CD14-positive monocyte (primary cell): Measurements from ENCODE around the gene RPL9. TPM values are rescaled to one million over a fixed set of nuclear protein-coding genes. Genes with fewer than 3 reads are reported as not detected.

Experiments used
- DNase-seq, 3 donors: peaks; one replicate each; pipeline ENCODE4 v3.0.0-alpha.2; 2011 to 2022
- H2AFZ ChIP-seq: 2 replicates; pipeline ENCODE4 v1.6.0; 2012; ENCODE audit warnings: mild to moderate bottlenecking, low read depth, low read length, inconsistent platforms; ENCODE audit not compliant: insufficient read depth, poor library complexity, severe bottlenecking
- H3K27ac ChIP-seq, 2 donors: 1 replicate in 1 of 2; 2 replicates in 1 of 2; pipeline ENCODE4 v1.5.1; 2012 to 2013; ENCODE audit warnings: low read length in 2 of 2, control low read depth in 1 of 2, inconsistent platforms in 1 of 2, low read depth in 1 of 2, mild to moderate bottlenecking in 1 of 2
- H3K27me3 ChIP-seq, 2 donors: one replicate each; pipeline versions ENCODE4 v1.6.0 to v1.6.1; 2011 to 2013; ENCODE audit warnings: low read length in 2 of 2; ENCODE audit not compliant: control insufficient read depth in 2 of 2, insufficient read depth in 2 of 2
- H3K36me3 ChIP-seq, 2 donors: replicated peaks in 1 of 2; 1 replicate in 1 of 2; 2 replicates in 1 of 2; pipeline versions ENCODE4 v1.5.1 to v1.6.1; 2012 to 2013; ENCODE audit warnings: low read length in 2 of 2, control low read depth in 1 of 2, inconsistent platforms in 1 of 2, mild to moderate bottlenecking in 1 of 2; ENCODE audit not compliant: insufficient read depth in 2 of 2, control insufficient read depth in 1 of 2
- H3K4me1 ChIP-seq, 2 donors: 1 replicate in 1 of 2; 2 replicates in 1 of 2; pipeline versions ENCODE4 v1.5.1 to v1.6.1; 2012 to 2013; ENCODE audit warnings: low read length in 2 of 2, control low read depth in 1 of 2, inconsistent platforms in 1 of 2, mild to moderate bottlenecking in 1 of 2, moderate library complexity in 1 of 2; ENCODE audit not compliant: insufficient read depth in 2 of 2, control insufficient read depth in 1 of 2
- H3K4me2 ChIP-seq: replicated peaks from 2 replicates; pipeline ENCODE3; 2012; ENCODE audit warnings: low read length, moderate library complexity, mild to moderate bottlenecking; ENCODE audit not compliant: poor library complexity, severe bottlenecking; ENCODE audit errors: extremely low read depth
- H3K4me3 ChIP-seq, 3 experiments: fragments of 200-600 bp in 1 of 3; sonication (generic) in 1 of 3; replicated peaks in 1 of 3; 1 replicate in 2 of 3; 2 replicates in 1 of 3; pipeline ENCODE4 v1.5.1; 2011 to 2013; ENCODE audit warnings: low read length in 3 of 3, mild to moderate bottlenecking in 3 of 3, control low read depth in 2 of 3, low read depth in 2 of 3, inconsistent platforms in 1 of 3, moderate library complexity in 1 of 3
- H3K79me2 ChIP-seq: 2 replicates; pipeline ENCODE4 v1.6.0; 2012; ENCODE audit warnings: mild to moderate bottlenecking, control low read depth, inconsistent platforms, low read length, moderate library complexity; ENCODE audit not compliant: insufficient read depth
- H3K9ac ChIP-seq: 2 replicates; pipeline ENCODE4 v1.6.0; 2017; ENCODE audit warnings: low read length, mild to moderate bottlenecking; ENCODE audit not compliant: insufficient read depth, poor library complexity, severe bottlenecking
- H3K9me3 ChIP-seq, 2 donors: replicated peaks in 1 of 2; 1 replicate in 1 of 2; 2 replicates in 1 of 2; pipeline versions ENCODE4 v1.5.1 to v1.6.1; 2012 to 2013; ENCODE audit warnings: low read length in 2 of 2, control low read depth in 1 of 2; ENCODE audit not compliant: control insufficient read depth in 1 of 2, insufficient read depth in 1 of 2
- H4K20me1 ChIP-seq: 2 replicates; pipeline ENCODE4 v1.6.0; 2012; ENCODE audit warnings: mild to moderate bottlenecking, low read length, control low read depth, moderate library complexity; ENCODE audit not compliant: insufficient read depth
- H3K27ac Mint-ChIP-seq, 7 donors: one replicate each; pipeline ENCODE4 v1.8.0; 2020; ENCODE audit warnings: mild to moderate bottlenecking in 7 of 7, mixed read lengths in 7 of 7, moderate library complexity in 6 of 7, inconsistent platforms in 2 of 7
- H3K27me3 Mint-ChIP-seq, 3 donors: one replicate each; pipeline ENCODE4 v1.8.0; 2021 to 2022; ENCODE audit warnings: low read depth in 3 of 3, mild to moderate bottlenecking in 3 of 3, mixed read lengths in 3 of 3, moderate library complexity in 3 of 3, inconsistent platforms in 1 of 3
- H3K36me3 Mint-ChIP-seq, 2 donors: one replicate each; pipeline ENCODE4 v1.8.0; 2020; ENCODE audit warnings: mixed read lengths in 2 of 2, inconsistent platforms in 1 of 2, mild to moderate bottlenecking in 1 of 2
- H3K4me1 Mint-ChIP-seq: one replicate; pipeline ENCODE4 v1.8.0; 2020; ENCODE audit warnings: mild to moderate bottlenecking, mixed read lengths
- H3K4me3 Mint-ChIP-seq, 2 donors: one replicate each; pipeline ENCODE4 v1.8.0; 2020; ENCODE audit warnings: mild to moderate bottlenecking in 2 of 2, mixed read lengths in 2 of 2, moderate library complexity in 1 of 2
- H3K9me3 Mint-ChIP-seq, 7 donors: one replicate each; pipeline ENCODE4 v1.8.0; 2020 to 2022; ENCODE audit warnings: mixed read lengths in 7 of 7, mild to moderate bottlenecking in 6 of 7, moderate library complexity in 6 of 7, inconsistent platforms in 2 of 7
- WGBS: methylation state at CpG from one replicate; pipeline ENCODE4 v1.1.5; 2013; ENCODE audit warnings: missing lambda C conversion rate; ENCODE audit not compliant: insufficient coverage; 5-methylcytosine and 5-hydroxymethylcytosine counted together
- intact Hi-C, 2 donors: fragments of 100-400 bp; cut with micrococcal nuclease; formaldehyde crosslinking; loops; one replicate each; pipeline versions ENCODE4 v1.15.0 to v1.15.1; 2023
- polyA plus RNA-seq, 3 donors: library from polyadenylated mRNA; depleted of rRNA in 1 of 3; unstranded in 2 of 3; stranded (reverse) in 1 of 3; fragments of 300-500 nt in 2 of 3; fragments of >200 nt in 1 of 3; fragmentation: Illumina TruSeq in 2 of 3; gene quantifications; 1 replicate in 2 of 3; 2 replicates in 1 of 3; pipeline ENCODE4 v1.2.3, GENCODE V29; 2012 to 2021
- TF ChIP-seq, protein P1 (sequence below): fragments of 200-600 bp; IDR thresholded peaks from one replicate; pipeline ENCODE4 v1.8.0; 2022; ENCODE audit warnings: antibody characterized with exemption, mild to moderate bottlenecking

The RPL9 gene
- polyA plus RNA-seq, 3 donors: 821 to 1,937 (median 828) TPM

DNA sequence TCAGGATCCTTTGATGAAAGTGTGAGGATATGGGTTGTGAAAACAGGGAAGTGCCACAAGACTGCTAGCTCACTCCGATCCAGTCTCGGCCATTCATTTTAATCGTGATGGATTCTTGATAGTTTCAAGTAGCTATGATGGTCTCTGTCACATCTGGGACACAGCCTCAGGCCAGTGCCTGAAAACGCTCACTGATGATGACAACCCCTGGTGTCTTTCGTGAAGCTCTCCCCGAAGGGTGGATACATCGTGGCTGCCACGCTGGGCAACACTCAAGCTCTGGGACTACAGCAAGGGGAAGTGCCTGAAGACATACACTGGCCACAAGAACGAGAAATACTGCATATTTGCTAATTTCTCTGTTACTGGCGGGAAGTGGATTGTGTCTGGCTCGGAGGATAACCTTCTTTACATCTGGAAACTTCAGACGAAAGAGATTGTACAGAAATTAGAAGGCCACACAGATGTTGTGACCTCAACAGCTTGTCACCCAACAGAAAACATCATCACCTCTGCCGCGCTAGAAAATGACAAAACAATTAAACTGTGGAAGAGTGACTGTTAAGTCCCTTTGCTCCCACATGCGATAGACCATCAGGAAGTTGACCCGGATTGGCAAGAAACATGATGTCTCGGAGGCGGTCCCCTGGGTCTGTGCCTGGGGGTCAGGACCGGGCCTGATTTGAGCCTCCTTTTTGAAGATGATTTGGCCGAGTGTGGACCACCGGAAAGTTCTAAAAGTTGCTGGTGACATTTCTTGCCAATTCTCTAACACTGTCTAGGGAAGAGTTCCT is 22.4 kb upstream of the RPL9 start:
- peaks cover 0 to 7% (median 0%) of the 10 kb centered on the region in 3 donors for H3K27me3 Mint-ChIP-seq
- Histone ChIP-seq H3K4me1 (peaks cover 33 to 34% of the 10 kb centered on the region in 2 donors), H3K27ac (peak overlapping the region; percentile 59 to 78), H3K4me2 (peak overlapping the region; percentile 73), H3K9me3 (no peaks in the 10 kb centered on the region), H3K79me2 (no peaks in the 10 kb centered on the region), H3K4me3 (peak overlapping the region; percentile 39 to 74 (median 56)), H2AFZ (peak overlapping the region; percentile 79), H3K36me3 (peaks cover 7 to 21% of the 10 kb centered on the region in 2 donors), H3K27me3 (no peaks in the 10 kb centered on the region), H3K9ac (peak overlapping the region; percentile 60), H4K20me1 (no peaks in the 10 kb centered on the region)
- H3K4me1 Mint-ChIP-seq: peaks cover 35% of the 10 kb centered on the region
- TF ChIP-seq, protein P1, sequence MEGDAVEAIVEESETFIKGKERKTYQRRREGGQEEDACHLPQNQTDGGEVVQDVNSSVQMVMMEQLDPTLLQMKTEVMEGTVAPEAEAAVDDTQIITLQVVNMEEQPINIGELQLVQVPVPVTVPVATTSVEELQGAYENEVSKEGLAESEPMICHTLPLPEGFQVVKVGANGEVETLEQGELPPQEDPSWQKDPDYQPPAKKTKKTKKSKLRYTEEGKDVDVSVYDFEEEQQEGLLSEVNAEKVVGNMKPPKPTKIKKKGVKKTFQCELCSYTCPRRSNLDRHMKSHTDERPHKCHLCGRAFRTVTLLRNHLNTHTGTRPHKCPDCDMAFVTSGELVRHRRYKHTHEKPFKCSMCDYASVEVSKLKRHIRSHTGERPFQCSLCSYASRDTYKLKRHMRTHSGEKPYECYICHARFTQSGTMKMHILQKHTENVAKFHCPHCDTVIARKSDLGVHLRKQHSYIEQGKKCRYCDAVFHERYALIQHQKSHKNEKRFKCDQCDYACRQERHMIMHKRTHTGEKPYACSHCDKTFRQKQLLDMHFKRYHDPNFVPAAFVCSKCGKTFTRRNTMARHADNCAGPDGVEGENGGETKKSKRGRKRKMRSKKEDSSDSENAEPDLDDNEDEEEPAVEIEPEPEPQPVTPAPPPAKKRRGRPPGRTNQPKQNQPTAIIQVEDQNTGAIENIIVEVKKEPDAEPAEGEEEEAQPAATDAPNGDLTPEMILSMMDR: no peak
- H3K4me3 Mint-ChIP-seq: peak overlapping the region; percentile 84 to 94
- peak overlapping the region; percentile 81 to 92 (median 86) for H3K27ac Mint-ChIP-seq
- intact Hi-C loops: loop anchor here in 1 of 2 donors (5.0 kb wide), 1 partner anchor 46 kb away; the partner anchor contains the start of gene UGDH
- H3K36me3 Mint-ChIP-seq: peaks cover 8 to 12% of the 10 kb centered on the region in 2 donors
- 31% methylated on average over 16 of the region's 21 CpGs for WGBS
- peak; percentile 38 to 46 (median 45) for DNase-seq
- peaks cover 0 to 2% (median 0%) of the 10 kb centered on the region in 7 donors for H3K9me3 Mint-ChIP-seq

- Mint-ChIP-seq H3K27me3 (peaks cover 0 to 5% (median 0%) of the 10 kb centered on the region in 3 donors), H3K36me3 (peaks cover 9 to 12% of the 10 kb centered on the region in 2 donors), H3K4me3 (no peak overlapping the region), H3K27ac (peak overlapping the region in 5 of 7 donors; percentile 63 to 90 (median 85)), H3K4me1 (peaks cover 26% of the 10 kb centered on the region), H3K9me3 (peaks cover 0 to 2% (median 0%) of the 10 kb centered on the region in 7 donors)
- H3K4me3 ChIP-seq: no peak overlapping the region
- peak overlapping the region; percentile 73 for H3K4me2 ChIP-seq
- no peak overlapping the region for H3K9ac ChIP-seq
- whole genome bisulfite sequencing: 98% methylated on average over 24 of the region's 27 CpGs
- peaks cover 7 to 21% of the 10 kb centered on the region in 2 donors for H3K36me3 ChIP-seq
- peak overlapping the region; percentile 79 for H2AFZ ChIP-seq
- intact Hi-C loops: loop anchor here in 1 of 2 donors (5.0 kb wide), 1 partner anchor 47 kb away; the partner anchor contains the start of gene UGDH
- no peak for DNase-seq
- H4K20me1 ChIP-seq: no peaks in the 10 kb centered on the region
- H3K9me3 ChIP-seq: no peaks in the 10 kb centered on the region
- H3K27ac ChIP-seq: peak overlapping the region in 1 of 2 donors; percentile 78
- H3K27me3 ChIP-seq: no peaks in the 10 kb centered on the region
- H3K4me1 ChIP-seq: peaks cover 24 to 26% of the 10 kb centered on the region in 2 donors
- no peaks in the 10 kb centered on the region for H3K79me2 ChIP-seq
- TF ChIP-seq, protein P1: no peak
These were observed 21.5 kb upstream of the RPL9 start for GRCh38 chr4:39480251-39480650.
